ENCODE measurements around the gene SAMD10.

- TF ChIP-seq CTCF (IDR thresholded peaks at IDR 0.05) (no peak), POLR2A (IDR thresholded peaks at IDR 0.05) (no peak)
Measured at GRCh38 chr20:63943808-63944077, 35.7 kb downstream of the SAMD10 start.

Data from thyroid gland (tissue), 4 donors.